Tibial nerve (tissue), 4 donors: Measurements from ENCODE around the gene SPATA16. TPM values are rescaled to one million over a fixed set of nuclear protein-coding genes. Genes with fewer than 3 reads are reported as not detected.
A peak's percentile ranks its signal among the peaks of the same experiment; 100 is the strongest.

Source experiments
- DNase-seq, 2 donors: peaks; one replicate each; pipeline ENCODE4 v3.0.0-alpha.2; 2019; ENCODE audit warnings: low spot score in 2 of 2
- H3K27ac ChIP-seq, 4 donors: fragments of 200-600 bp; sonication (generic) in 3 of 4; one replicate each; pipeline ENCODE4 v1.5.1; 2017 to 2019; ENCODE audit warnings: mild to moderate bottlenecking in 1 of 4
- H3K27me3 ChIP-seq, 2 donors: fragments of 200-600 bp; sonication (generic) in 1 of 2; one replicate each; pipeline versions ENCODE4 v1.5.1 to v1.6.0; 2017 to 2019
- H3K36me3 ChIP-seq, 3 donors: fragments of 200-600 bp; sonication (generic); one replicate each; pipeline ENCODE4 v1.5.1; 2018 to 2019
- H3K4me1 ChIP-seq, 4 donors: fragments of 200-600 bp; sonication (generic) in 3 of 4; one replicate each; pipeline ENCODE4 v1.5.1; 2017 to 2019
- H3K4me3 ChIP-seq, 4 donors: fragments of 200-600 bp; sonication (generic) in 3 of 4; one replicate each; pipeline ENCODE4 v1.5.1; 2017 to 2019; ENCODE audit warnings: mild to moderate bottlenecking in 1 of 4, moderate library complexity in 1 of 4
- H3K9me3 ChIP-seq, 4 donors: fragments of 200-600 bp; sonication (generic) in 3 of 4; one replicate each; pipeline ENCODE4 v1.5.1; 2017 to 2019
- CTCF ChIP-seq, 5 experiments: fragments of 200-600 bp in 3 of 5; fragments of 450-650 bp in 2 of 5; sonication (generic) in 3 of 5; IDR thresholded peaks; one replicate each; pipeline ENCODE4 v1.5.1; 2016 to 2019; ENCODE audit warnings: antibody characterized with exemption in 5 of 5, mild to moderate bottlenecking in 3 of 5, moderate library complexity in 2 of 5
- EP300 ChIP-seq, 2 donors: sonication (generic); formaldehyde crosslinking; IDR thresholded peaks; one replicate each; pipeline ENCODE4 v1.6.1; 2017; ENCODE audit warnings: antibody characterized with exemption in 2 of 2, mild to moderate bottlenecking in 1 of 2
- POLR2A ChIP-seq, 2 donors: fragments of 450-650 bp; IDR thresholded peaks; one replicate each; pipeline ENCODE4 v1.6.1; 2017; ENCODE audit warnings: antibody characterized with exemption in 2 of 2, mild to moderate bottlenecking in 2 of 2, moderate library complexity in 2 of 2
- WGBS, 2 donors: methylation state at CpG; one replicate each; pipeline ENCODE4 v1.1.5; 2018; 5-methylcytosine and 5-hydroxymethylcytosine counted together
- total RNA-seq, 4 donors: library from RNA; depleted of rRNA; stranded (reverse); fragments of >200 nt; gene quantifications; one replicate each; pipeline ENCODE4 v1.1.0, GENCODE V29; 2016

Gene SPATA16
- total RNA-seq, 4 donors from 2014 or later: not detected

DNA sequence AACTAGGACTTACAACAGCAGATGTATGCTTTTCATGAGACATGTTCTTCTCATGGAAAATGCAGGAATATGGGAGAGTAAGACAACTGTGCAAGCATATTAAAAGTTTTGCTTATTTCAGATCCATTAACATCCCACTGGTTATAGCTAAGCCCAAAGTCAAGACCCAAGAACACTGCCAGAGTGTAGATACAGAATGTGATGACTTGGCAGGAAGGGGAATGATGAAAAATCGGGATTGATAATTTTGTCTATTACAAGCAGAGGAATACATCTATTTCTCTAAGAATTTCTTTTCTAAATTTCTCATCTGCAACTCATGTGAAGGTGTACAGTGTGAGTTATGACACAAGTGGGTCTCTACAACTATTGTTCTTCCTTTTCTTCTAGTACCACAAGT is 76.4 kb downstream of the SPATA16 start:
- Histone ChIP-seq H3K36me3 (no peaks in the 10 kb centered on the region), H3K9me3 (no peaks in the 10 kb centered on the region), H3K27ac (no peak overlapping the region), H3K4me1 (no peaks in the 10 kb centered on the region), H3K27me3 (no peaks in the 10 kb centered on the region), H3K4me3 (no peak overlapping the region)
- TF ChIP-seq POLR2A (IDR thresholded peaks at IDR 0.05) (no peak), EP300 (IDR thresholded peaks at IDR 0.05) (no peak), CTCF (IDR thresholded peaks at IDR 0.05) (no peak)
- 90 to 92% methylated on average over 1 of the region's 1 CpG for WGBS, 2 donors
- DNase-seq: no peak

- no peaks in the 10 kb centered on the region for H3K9me3 ChIP-seq
- no peaks in the 10 kb centered on the region for H3K36me3 ChIP-seq
- DNase-seq: no peak
- H3K27me3 ChIP-seq: no peaks in the 10 kb centered on the region
- H3K27ac ChIP-seq: no peak overlapping the region
- 90 to 93% methylated on average over 2 of the region's 2 CpGs for WGBS, 2 donors
- TF ChIP-seq EP300 (IDR thresholded peaks at IDR 0.05) (no peak), CTCF (IDR thresholded peaks at IDR 0.05) (no peak), POLR2A (IDR thresholded peaks at IDR 0.05) (no peak)
- no peak overlapping the region for H3K4me3 ChIP-seq
- H3K4me1 ChIP-seq: no peaks in the 10 kb centered on the region
These were observed 82.8 kb downstream of the SPATA16 start for GRCh38 chr3:173058229-173058628.

GRCh38 chr3:173055228-173055933 is 85.7 kb downstream of the SPATA16 start:
- H3K9me3 ChIP-seq: no peaks in the 10 kb centered on the region
- no peaks in the 10 kb centered on the region for H3K27me3 ChIP-seq
- no peak overlapping the region for H3K27ac ChIP-seq
- WGBS, 2 donors: 57 to 71% methylated on average over 2 of the region's 2 CpGs
- no peak overlapping the region for H3K4me3 ChIP-seq
- no peaks in the 10 kb centered on the region for H3K4me1 ChIP-seq
- DNase-seq: no peak
- H3K36me3 ChIP-seq: no peaks in the 10 kb centered on the region
- TF ChIP-seq POLR2A (IDR thresholded peaks at IDR 0.05) (no peak), EP300 (IDR thresholded peaks at IDR 0.05) (no peak), CTCF (IDR thresholded peaks at IDR 0.05) (no peak)

DNA sequence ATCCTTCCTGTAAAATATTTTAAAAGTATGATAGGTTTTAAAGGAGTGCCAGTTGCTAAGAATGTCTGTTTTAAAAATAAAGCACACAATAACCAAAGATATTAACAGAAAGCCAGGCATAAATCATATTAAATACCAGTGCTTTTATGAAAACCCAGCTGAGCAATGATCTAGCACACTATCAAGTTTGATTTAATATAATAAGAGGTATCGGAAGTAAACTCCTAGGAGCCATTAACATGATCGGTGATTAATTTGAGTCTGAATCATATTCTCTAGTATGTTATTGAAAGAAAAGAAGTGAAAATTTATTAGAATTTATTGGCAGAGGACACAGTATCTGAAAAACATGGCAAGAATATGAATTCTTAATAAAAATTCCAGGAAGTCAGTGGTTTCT is 91.7 kb downstream of the SPATA16 start:
- 75 to 85% methylated on average over 2 of the region's 2 CpGs for WGBS, 2 donors
- no peaks in the 10 kb centered on the region for H3K4me1 ChIP-seq
- no peak overlapping the region for H3K27ac ChIP-seq
- H3K36me3 ChIP-seq: no peaks in the 10 kb centered on the region
- no peaks in the 10 kb centered on the region for H3K27me3 ChIP-seq
- TF ChIP-seq POLR2A (IDR thresholded peaks at IDR 0.05) (no peak), CTCF (IDR thresholded peaks at IDR 0.05) (no peak), EP300 (IDR thresholded peaks at IDR 0.05) (no peak)
- no peak for DNase-seq
- no peaks in the 10 kb centered on the region for H3K9me3 ChIP-seq
- no peak overlapping the region for H3K4me3 ChIP-seq

- no peak overlapping the region for H3K4me3 ChIP-seq
- no peak for DNase-seq
- no peaks in the 10 kb centered on the region for H3K36me3 ChIP-seq
- H3K27me3 ChIP-seq: no peaks in the 10 kb centered on the region
- TF ChIP-seq CTCF (IDR thresholded peaks at IDR 0.05) (peak in 4 of 5 experiments; percentile 16 to 34 (median 24)), POLR2A (IDR thresholded peaks at IDR 0.05) (no peak)
- no peak overlapping the region for H3K27ac ChIP-seq
- no peaks in the 10 kb centered on the region for H3K4me1 ChIP-seq
- WGBS, 2 donors: 71 to 72% methylated on average over 2 of the region's 2 CpGs
- H3K9me3 ChIP-seq: no peaks in the 10 kb centered on the region
These were observed 95.2 kb downstream of the SPATA16 start for GRCh38 chr3:173045770-173046382.
